HepG2 (cell line): Measurements from ENCODE around the gene ACOT13. TPM values are rescaled to one million over a fixed set of nuclear protein-coding genes. Genes with fewer than 3 reads are reported as not detected.
A peak's percentile ranks its signal among the peaks of the same experiment; 100 is the strongest.

ENCODE experiments used
- GABPA ChIP-seq, 2 experiments: IDR thresholded peaks; 2 replicates each; pipeline ENCODE4 v1.6.1; 2011 to 2016; ENCODE audit warnings: low read depth in 2 of 2, low read length in 1 of 2, missing biosample characterization in 1 of 2, missing genetic modification characterization in 1 of 2
- HNF1A ChIP-seq, 2 experiments: sonication (generic) in 1 of 2; formaldehyde crosslinking in 1 of 2; IDR thresholded peaks; 2 replicates each; pipeline versions ENCODE4 v1.4.0 to v1.6.1; 2016 to 2020; ENCODE audit warnings: borderline replicate concordance in 1 of 2, low read depth in 1 of 2, mild to moderate bottlenecking in 1 of 2, missing genetic modification reagents in 1 of 2
- KMT2B ChIP-seq: IDR thresholded peaks from 2 replicates; pipeline ENCODE4 v1.6.1; 2016; ENCODE audit warnings: missing genetic modification reagents, missing compliant biosample characterization
- MXI1 ChIP-seq: IDR thresholded peaks from 3 replicates; pipeline ENCODE4 v1.6.1; 2012; ENCODE audit warnings: low read depth, low read length, inconsistent platforms, borderline replicate concordance
- MYNN ChIP-seq: sonication (generic); formaldehyde crosslinking; IDR thresholded peaks from 2 replicates; pipeline ENCODE4 v1.4.0; 2020; ENCODE audit warnings: mild to moderate bottlenecking, low read depth, missing genetic modification reagents
- NCOA2 ChIP-seq: sonication (generic); formaldehyde crosslinking; IDR thresholded peaks from 2 replicates; pipeline ENCODE4 v1.8.0; 2022; ENCODE audit warnings: inconsistent platforms
- NFYC ChIP-seq: IDR thresholded peaks from 2 replicates; pipeline ENCODE4 v1.6.1; 2016; ENCODE audit warnings: missing genetic modification reagents, missing compliant biosample characterization
- REPIN1 ChIP-seq: sonication (generic); formaldehyde crosslinking; IDR thresholded peaks from 2 replicates; pipeline ENCODE4 v1.8.0; 2022; ENCODE audit warnings: missing genetic modification reagents, low read depth, mild to moderate bottlenecking, borderline replicate concordance
- SIX4 ChIP-seq: sonication (generic); formaldehyde crosslinking; IDR thresholded peaks from 2 replicates; pipeline ENCODE4 v1.4.0; 2020; ENCODE audit warnings: missing genetic modification reagents
- SRSF4 ChIP-seq: fragments of 200-400 bp; formaldehyde crosslinking; IDR thresholded peaks from one replicate; pipeline ENCODE4 v1.6.1; 2018; ENCODE audit warnings: mild to moderate bottlenecking, low read depth, low read length, moderate library complexity; ENCODE audit not compliant: poor library complexity, severe bottlenecking
- TBX2 ChIP-seq: sonication (generic); formaldehyde crosslinking; IDR thresholded peaks from 2 replicates; pipeline ENCODE4 v1.5.0; 2020; ENCODE audit warnings: missing genetic modification reagents, mild to moderate bottlenecking, borderline replicate concordance
- TEAD2 ChIP-seq: sonication (generic); formaldehyde crosslinking; IDR thresholded peaks from 2 replicates; pipeline ENCODE4 v1.9.0; 2021; ENCODE audit warnings: missing genetic modification reagents
- ZNF253 ChIP-seq: sonication (generic); formaldehyde crosslinking; IDR thresholded peaks from 2 replicates; pipeline ENCODE4 v1.8.0; 2022; ENCODE audit warnings: mild to moderate bottlenecking, missing genetic modification reagents, borderline replicate concordance
- ZNF354B ChIP-seq: sonication (generic); formaldehyde crosslinking; IDR thresholded peaks from 2 replicates; pipeline ENCODE4 v1.8.0; 2022; ENCODE audit warnings: mild to moderate bottlenecking, missing genetic modification reagents
- ZNF614 ChIP-seq: IDR thresholded peaks from 2 replicates; pipeline ENCODE4 v1.6.1; 2018; ENCODE audit warnings: missing biosample characterization, missing genetic modification reagents, inconsistent platforms, borderline replicate concordance
- ZNF781 ChIP-seq: sonication (generic); formaldehyde crosslinking; IDR thresholded peaks from 2 replicates; pipeline ENCODE4 v1.5.1; 2020; ENCODE audit warnings: borderline replicate concordance, mild to moderate bottlenecking, missing genetic modification reagents; ENCODE audit errors: not compliant biosample characterization
- polyA plus RNA-seq, 8 experiments: library from polyadenylated mRNA; depleted of rRNA in 3 of 8; stranded (reverse) in 7 of 8; unstranded in 1 of 8; fragments of >200 nt; fragmentation: Illumina TruSeq in 4 of 8; extraction: Trizol in 4 of 8; gene quantifications; 2 replicates each; pipeline versions ENCODE4 v1.2.1 to v1.2.3, GENCODE V29; 2011 to 2016; ENCODE audit warnings: low read depth in 4 of 8, missing spikeins in 1 of 8, mixed read lengths in 1 of 8; ENCODE audit not compliant: insufficient read depth in 1 of 8
- total RNA-seq, 5 experiments: library from RNA; depleted of rRNA; stranded (reverse); fragments of >200 nt; fragmentation: Illumina TruSeq; extraction: Trizol; gene quantifications; 2 replicates each; pipeline ENCODE4 v1.2.3, GENCODE V29; 2016; ENCODE audit warnings: low read depth in 1 of 5

ACOT13 gene
- total and polyA plus RNA-seq, 2 of the 13 experiments (the other 11 are each of a cell fraction or from before 2014, with no cell fraction given): 31.5 to 45.1 TPM

- TF ChIP-seq GABPA (IDR thresholded peaks at IDR 0.05; ENCODE audit: low read depth, low read length) (no peak), GABPA (CRISPR knock-in tag; IDR thresholded peaks at IDR 0.05; ENCODE audit: low read depth) (no peak), MXI1 (peak; percentile 97; the same call in 2 of the 3 replicates), ZNF253 (CRISPR knock-in tag) (no peak; the same call in 1 of the 2 replicates), SIX4 (CRISPR knock-in tag) (no peak), REPIN1 (peak; percentile 65), ZNF354B (CRISPR knock-in tag) (no peak; the same call in 1 of the 2 replicates), TEAD2 (CRISPR knock-in tag) (no peak), NFYC (CRISPR knock-in tag) (no peak; the same call in 1 of the 2 replicates), NCOA2 (CRISPR knock-in tag) (peak; percentile 45; the same call in 1 of the 2 replicates), KMT2B (CRISPR knock-in tag) (peak; percentile 77), TBX2 (CRISPR knock-in tag) (peak; percentile 76; the same call in 1 of the 2 replicates), ZNF781 (CRISPR knock-in tag) (peak; percentile 87), SRSF4 (no peak), ZNF614 (CRISPR knock-in tag) (peak; percentile 63; the same call in 1 of the 2 replicates), MYNN (peak; percentile 93), HNF1A (IDR thresholded peaks at IDR 0.05; ENCODE audit: low read depth) (no peak), HNF1A (CRISPR knock-in tag; IDR thresholded peaks at IDR 0.05; ENCODE audit: borderline replicate concordance) (no peak)
These were observed 54.8 kb downstream of the ACOT13 start (continued) for GRCh38 chr6:24721461-24722215.
